ENCODE results near the gene DACT3.

DNA sequence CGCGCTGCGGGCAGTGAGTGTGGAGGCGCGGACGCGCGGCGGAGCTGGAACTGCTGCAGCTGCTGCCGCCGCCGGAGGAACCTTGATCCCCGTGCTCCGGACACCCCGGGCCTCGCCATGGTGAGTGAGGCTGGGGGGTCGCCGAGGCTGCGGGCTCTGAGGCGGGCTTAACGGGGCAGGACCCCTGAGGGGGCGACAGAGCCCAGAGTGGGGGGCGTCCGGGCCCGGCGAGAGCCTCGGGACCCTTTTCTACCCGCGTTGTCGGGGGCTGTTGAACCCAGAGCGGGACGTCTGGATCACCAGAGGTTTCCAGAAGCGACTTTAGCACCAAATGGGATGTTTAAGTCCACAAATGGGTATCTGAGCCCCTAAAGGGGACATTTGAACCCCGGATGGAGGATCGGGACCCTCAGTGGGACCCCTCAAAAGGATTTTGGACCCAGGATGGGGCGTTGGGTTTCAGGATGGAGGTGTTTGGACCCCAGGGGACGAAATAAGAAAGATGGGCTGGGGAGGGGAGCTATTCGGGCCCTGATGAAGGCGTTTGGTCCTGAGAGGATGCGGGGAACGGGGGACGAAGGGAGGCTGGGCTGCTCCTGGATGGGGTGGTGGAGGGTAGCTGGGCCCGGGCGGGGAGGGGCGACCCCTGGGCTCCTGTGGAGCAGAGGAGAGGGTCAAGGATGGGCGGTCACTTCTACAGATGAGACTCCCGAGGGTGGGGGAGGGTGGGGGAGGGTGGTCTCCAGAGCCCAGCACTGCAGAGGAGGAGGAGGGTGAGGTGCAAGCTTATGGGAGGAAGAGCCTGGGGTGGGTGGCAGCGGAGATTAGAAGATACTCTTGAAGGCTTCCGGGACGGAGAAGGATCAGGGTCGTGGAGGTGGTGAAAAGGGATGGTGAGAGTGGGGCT, 59.4 kb downstream of the DACT3 start, which contains the start of gene CALM3:
- TF ChIP-seq, protein P1, sequence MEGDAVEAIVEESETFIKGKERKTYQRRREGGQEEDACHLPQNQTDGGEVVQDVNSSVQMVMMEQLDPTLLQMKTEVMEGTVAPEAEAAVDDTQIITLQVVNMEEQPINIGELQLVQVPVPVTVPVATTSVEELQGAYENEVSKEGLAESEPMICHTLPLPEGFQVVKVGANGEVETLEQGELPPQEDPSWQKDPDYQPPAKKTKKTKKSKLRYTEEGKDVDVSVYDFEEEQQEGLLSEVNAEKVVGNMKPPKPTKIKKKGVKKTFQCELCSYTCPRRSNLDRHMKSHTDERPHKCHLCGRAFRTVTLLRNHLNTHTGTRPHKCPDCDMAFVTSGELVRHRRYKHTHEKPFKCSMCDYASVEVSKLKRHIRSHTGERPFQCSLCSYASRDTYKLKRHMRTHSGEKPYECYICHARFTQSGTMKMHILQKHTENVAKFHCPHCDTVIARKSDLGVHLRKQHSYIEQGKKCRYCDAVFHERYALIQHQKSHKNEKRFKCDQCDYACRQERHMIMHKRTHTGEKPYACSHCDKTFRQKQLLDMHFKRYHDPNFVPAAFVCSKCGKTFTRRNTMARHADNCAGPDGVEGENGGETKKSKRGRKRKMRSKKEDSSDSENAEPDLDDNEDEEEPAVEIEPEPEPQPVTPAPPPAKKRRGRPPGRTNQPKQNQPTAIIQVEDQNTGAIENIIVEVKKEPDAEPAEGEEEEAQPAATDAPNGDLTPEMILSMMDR (conservative IDR thresholded peaks at IDR 0.05; ENCODE audit: low read length): no peak
- TF ChIP-seq EZH2phosphoT487 (IDR thresholded peaks at IDR 0.05; ENCODE audit: borderline replicate concordance): no peak

Measured in Loucy (cell line).